ENCODE results near the gene FAM184A. TPM values are rescaled to one million over a fixed set of nuclear protein-coding genes. Genes with fewer than 3 reads are reported as not detected.

Gene FAM184A
- total RNA-seq, 4 donors from 2014 or later, result 7.6 to 11.2 (median 9.0) TPM

DNA sequence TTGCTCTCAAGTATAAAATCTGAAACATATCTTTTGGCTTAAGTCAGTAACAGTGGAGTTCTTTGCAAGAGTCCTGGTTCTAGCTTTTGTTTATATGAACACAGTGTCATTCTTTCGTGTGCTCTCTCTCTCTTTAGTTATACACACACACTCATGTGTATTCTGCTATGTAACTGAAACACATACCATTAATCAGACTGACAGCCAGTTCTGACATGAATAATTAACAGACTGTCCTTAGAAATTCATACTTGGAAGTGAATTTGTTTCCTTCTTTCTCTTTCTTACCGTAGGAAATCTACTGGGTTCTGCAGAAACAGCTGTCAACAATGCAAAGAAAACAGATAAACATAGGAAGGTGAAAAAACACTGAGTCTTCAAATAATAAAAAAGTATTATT, 146.0 kb downstream of the FAM184A start:
- TF ChIP-seq, protein P1, sequence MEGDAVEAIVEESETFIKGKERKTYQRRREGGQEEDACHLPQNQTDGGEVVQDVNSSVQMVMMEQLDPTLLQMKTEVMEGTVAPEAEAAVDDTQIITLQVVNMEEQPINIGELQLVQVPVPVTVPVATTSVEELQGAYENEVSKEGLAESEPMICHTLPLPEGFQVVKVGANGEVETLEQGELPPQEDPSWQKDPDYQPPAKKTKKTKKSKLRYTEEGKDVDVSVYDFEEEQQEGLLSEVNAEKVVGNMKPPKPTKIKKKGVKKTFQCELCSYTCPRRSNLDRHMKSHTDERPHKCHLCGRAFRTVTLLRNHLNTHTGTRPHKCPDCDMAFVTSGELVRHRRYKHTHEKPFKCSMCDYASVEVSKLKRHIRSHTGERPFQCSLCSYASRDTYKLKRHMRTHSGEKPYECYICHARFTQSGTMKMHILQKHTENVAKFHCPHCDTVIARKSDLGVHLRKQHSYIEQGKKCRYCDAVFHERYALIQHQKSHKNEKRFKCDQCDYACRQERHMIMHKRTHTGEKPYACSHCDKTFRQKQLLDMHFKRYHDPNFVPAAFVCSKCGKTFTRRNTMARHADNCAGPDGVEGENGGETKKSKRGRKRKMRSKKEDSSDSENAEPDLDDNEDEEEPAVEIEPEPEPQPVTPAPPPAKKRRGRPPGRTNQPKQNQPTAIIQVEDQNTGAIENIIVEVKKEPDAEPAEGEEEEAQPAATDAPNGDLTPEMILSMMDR (IDR thresholded peaks at IDR 0.05), result no peak
- TF ChIP-seq POLR2AphosphoS5 (IDR thresholded peaks at IDR 0.05), result no peak
- TF ChIP-seq EP300 (IDR thresholded peaks at IDR 0.05), result no peak
- no peak for TF ChIP-seq POLR2A (IDR thresholded peaks at IDR 0.05; ENCODE audit: low read depth)
- Histone ChIP-seq H3K4me3 (no peak overlapping the region), H3K4me1 (peaks cover 0 to 25% (median 17%) of the 10 kb centered on the region in 4 donors), H3K9me3 (no peaks in the 10 kb centered on the region), H3K27me3 (no peaks in the 10 kb centered on the region), H3K27ac (replicated peaks in 1 of 4) (no peak overlapping the region), H3K36me3 (peaks cover 9 to 40% (median 27%) of the 10 kb centered on the region in 4 donors)
- intact Hi-C loops (cut with DNase I), result no loop called here
- WGBS, result 42% methylated on average over 2 of the region's 2 CpGs
- no peak for DNase-seq (ENCODE audit: extremely low spot score)

DNA sequence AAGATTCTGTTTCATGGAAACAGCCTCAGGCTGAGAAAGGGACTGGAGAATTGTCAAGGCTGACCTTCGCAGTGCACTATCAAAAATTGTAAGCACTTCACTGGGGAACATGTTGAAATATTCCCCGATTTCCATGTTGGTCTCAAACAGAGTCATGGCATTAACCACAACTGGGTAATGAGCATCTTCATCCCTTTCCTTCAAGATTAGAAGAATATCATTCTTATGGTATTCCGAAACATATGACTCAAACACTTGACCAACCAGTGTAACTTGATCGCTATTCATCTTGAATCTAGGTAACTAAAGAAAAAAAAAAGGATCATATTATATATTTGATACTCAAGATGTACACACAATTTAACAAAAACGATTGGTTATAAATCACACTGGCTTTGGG, 147.0 kb downstream of the FAM184A start:
- Histone ChIP-seq H3K4me1 (peaks cover 0 to 25% (median 17%) of the 10 kb centered on the region in 4 donors), H3K27ac (replicated peaks in 1 of 4) (no peak overlapping the region), H3K4me3 (no peak overlapping the region), H3K36me3 (peaks cover 9 to 49% (median 30%) of the 10 kb centered on the region in 4 donors), H3K9me3 (no peaks in the 10 kb centered on the region), H3K27me3 (no peaks in the 10 kb centered on the region)
- over 99% methylated on average over 5 of the region's 5 CpGs for WGBS
- no peak for DNase-seq (ENCODE audit: extremely low spot score)
- intact Hi-C loops (cut with DNase I), result no loop called here
- TF ChIP-seq POLR2AphosphoS5 (IDR thresholded peaks at IDR 0.05), result no peak
- TF ChIP-seq, protein P1 (IDR thresholded peaks at IDR 0.05), result no peak
- no peak for TF ChIP-seq EP300 (IDR thresholded peaks at IDR 0.05)
- no peak for TF ChIP-seq POLR2A (IDR thresholded peaks at IDR 0.05; ENCODE audit: low read depth)

DNA sequence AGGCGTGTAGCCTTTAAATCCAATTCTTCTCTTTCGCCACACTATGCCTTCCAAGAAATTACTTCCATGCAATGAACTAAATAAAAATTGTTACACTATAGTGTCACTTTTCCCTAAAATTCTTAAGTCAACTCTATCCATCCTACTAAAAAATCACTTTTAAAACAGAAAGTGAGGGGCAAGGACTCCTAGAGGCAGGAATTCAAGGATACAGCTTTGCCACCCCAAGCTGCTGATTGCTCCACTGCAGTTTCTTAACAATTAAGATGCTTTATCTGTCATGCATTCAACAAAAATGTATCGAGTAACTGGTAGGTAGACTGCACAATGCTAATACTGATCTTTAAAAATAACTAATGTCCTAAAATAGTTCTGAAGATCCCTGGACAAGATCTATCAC, 147.8 kb downstream of the FAM184A start:
- H3K4me1 ChIP-seq, result peaks cover 0 to 18% (median 12%) of the 10 kb centered on the region in 4 donors
- H3K27ac ChIP-seq (replicated peaks in 1 of 4), result no peak overlapping the region
- H3K36me3 ChIP-seq, result peaks cover 9 to 49% (median 30%) of the 10 kb centered on the region in 4 donors
- TF ChIP-seq POLR2AphosphoS5 (IDR thresholded peaks at IDR 0.05), result no peak
- TF ChIP-seq, protein P1 (IDR thresholded peaks at IDR 0.05), result no peak
- no peak for TF ChIP-seq POLR2A (IDR thresholded peaks at IDR 0.05; ENCODE audit: low read depth)
- TF ChIP-seq EP300 (IDR thresholded peaks at IDR 0.05), result no peak
- intact Hi-C loops (cut with DNase I), result no loop called here
- no peak for DNase-seq (ENCODE audit: extremely low spot score)
- no peak overlapping the region for H3K4me3 ChIP-seq
- no peaks in the 10 kb centered on the region for H3K9me3 ChIP-seq
- no peaks in the 10 kb centered on the region for H3K27me3 ChIP-seq
- WGBS, result over 99% methylated on average over 3 of the region's 3 CpGs

DNA sequence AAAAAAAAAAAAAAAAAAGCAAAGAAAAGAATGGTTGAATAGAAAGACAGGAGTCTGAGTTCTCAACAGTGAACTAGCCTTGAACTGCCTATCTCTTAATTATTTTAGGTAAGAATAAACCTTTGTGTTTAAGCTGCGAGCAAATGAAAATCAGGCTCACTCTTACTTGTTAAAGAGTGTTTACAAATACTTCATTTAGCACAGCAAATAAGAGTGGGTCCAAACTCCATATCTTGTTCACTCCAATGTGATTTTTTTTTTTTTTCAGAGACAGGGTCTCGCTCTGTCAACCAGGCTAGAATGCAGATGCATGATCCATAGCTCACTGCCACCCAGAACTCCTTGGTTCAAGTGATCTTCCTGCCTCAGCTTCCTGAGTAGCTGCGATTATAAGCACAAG, 155.4 kb downstream of the FAM184A start:
- Histone ChIP-seq H3K4me1 (no peaks in the 10 kb centered on the region), H3K4me3 (no peak overlapping the region), H3K27me3 (no peaks in the 10 kb centered on the region), H3K36me3 (peaks cover 30 to 81% (median 53%) of the 10 kb centered on the region in 4 donors), H3K27ac (replicated peaks in 1 of 4) (no peak overlapping the region), H3K9me3 (no peaks in the 10 kb centered on the region)
- intact Hi-C loops (cut with DNase I), result no loop called here
- no peak for DNase-seq (ENCODE audit: extremely low spot score)
- WGBS, result 78% methylated on average over 3 of the region's 3 CpGs
- TF ChIP-seq EP300 (IDR thresholded peaks at IDR 0.05), result no peak
- TF ChIP-seq, protein P1 (IDR thresholded peaks at IDR 0.05), result no peak
- TF ChIP-seq POLR2AphosphoS5 (IDR thresholded peaks at IDR 0.05), result no peak

DNA sequence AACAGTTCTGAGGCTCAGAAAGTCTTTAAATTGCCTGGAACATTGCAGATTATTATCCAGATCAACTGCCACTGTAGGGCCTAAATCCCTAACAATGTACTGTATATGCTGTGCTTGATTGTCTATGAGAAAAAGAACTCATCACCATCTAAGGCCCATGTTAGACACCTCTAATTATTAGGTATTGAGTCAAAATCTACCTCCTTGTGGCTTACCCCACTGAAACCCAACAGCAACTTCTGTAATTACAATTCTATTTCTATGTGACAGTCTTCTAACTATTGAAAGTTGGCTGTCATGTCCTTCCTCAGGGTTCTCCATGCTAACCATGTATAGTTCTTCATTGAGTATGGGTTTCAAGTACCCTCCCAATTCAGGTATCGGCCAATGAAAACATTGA, 157.4 kb downstream of the FAM184A start:
- Histone ChIP-seq H3K36me3 (peaks cover 33 to 86% (median 63%) of the 10 kb centered on the region in 4 donors), H3K4me1 (no peaks in the 10 kb centered on the region), H3K27ac (replicated peaks in 1 of 4) (no peak overlapping the region), H3K9me3 (no peaks in the 10 kb centered on the region), H3K4me3 (no peak overlapping the region), H3K27me3 (no peaks in the 10 kb centered on the region)
- WGBS, result 100% methylated on average over 1 of the region's 1 CpG
- DNase-seq (ENCODE audit: extremely low spot score), result no peak
- TF ChIP-seq POLR2A (IDR thresholded peaks at IDR 0.05; ENCODE audit: low read depth), result no peak
- intact Hi-C loops (cut with DNase I), result no loop called here

Measured in esophagus muscularis mucosa (tissue), 4 donors.